Ectodermal cell (in vitro differentiated cells): ENCODE measurements around the gene PRUNE1.

ENCODE experiments used
- H3K27ac ChIP-seq: 2 replicates; pipeline ENCODE4 v1.7.0; 2013; ENCODE audit warnings: mild to moderate bottlenecking, low read depth, low read length; ENCODE audit not compliant: insufficient read depth, poor library complexity, severe bottlenecking
- H3K27me3 ChIP-seq: 2 replicates; pipeline ENCODE4 v1.7.0; 2013; ENCODE audit warnings: mild to moderate bottlenecking, low read length; ENCODE audit not compliant: insufficient read depth, control insufficient read depth, poor library complexity, severe bottlenecking
- H3K36me3 ChIP-seq: one replicate; pipeline ENCODE4 v1.7.0; 2013; ENCODE audit warnings: low read length; ENCODE audit not compliant: control insufficient read depth, insufficient read depth
- H3K4me1 ChIP-seq: one replicate; pipeline ENCODE4 v1.7.0; 2013; ENCODE audit warnings: low read length; ENCODE audit not compliant: control insufficient read depth, insufficient read depth
- H3K4me3 ChIP-seq: 2 replicates; pipeline ENCODE4 v1.7.0; 2013; ENCODE audit warnings: low read depth, low read length, control low read depth; ENCODE audit not compliant: insufficient read depth
- H3K9me3 ChIP-seq: 2 replicates; pipeline ENCODE4 v1.7.0; 2013; ENCODE audit warnings: mild to moderate bottlenecking, low read length, moderate library complexity; ENCODE audit not compliant: control insufficient read depth
- WGBS, 2 experiments: methylation state at CpG; one replicate each; pipeline ENCODE4 v1.1.7; 2013; ENCODE audit warnings: missing lambda C conversion rate in 2 of 2; 5-methylcytosine and 5-hydroxymethylcytosine counted together

The PRUNE1 gene

GRCh38 chr1:150979092-150980056 is 28.9 kb upstream of the PRUNE1 start:
- H3K36me3 ChIP-seq: no peaks in the 10 kb centered on the region
- no peaks in the 10 kb centered on the region for H3K9me3 ChIP-seq
- H3K27me3 ChIP-seq: peaks cover 4% of the 10 kb centered on the region
- no peak overlapping the region for H3K4me3 ChIP-seq
- H3K27ac ChIP-seq: no peak overlapping the region
- peaks cover 19% of the 10 kb centered on the region for H3K4me1 ChIP-seq
- WGBS, 2 experiments: 46 to 52% methylated on average over 19 to 23 of the region's 23 CpGs

- Histone ChIP-seq H3K27me3 (no peaks in the 10 kb centered on the region), H3K4me3 (no peak overlapping the region), H3K9me3 (no peaks in the 10 kb centered on the region), H3K36me3 (no peaks in the 10 kb centered on the region), H3K4me1 (peaks cover 19% of the 10 kb centered on the region), H3K27ac (no peak overlapping the region)
- WGBS, 2 experiments: 33% methylated on average over 6 of the region's 6 CpGs
Measured at GRCh38 chr1:150981177-150981804, 27.0 kb upstream of the PRUNE1 start.

- H3K27me3 ChIP-seq: no peaks in the 10 kb centered on the region
- H3K9me3 ChIP-seq: no peaks in the 10 kb centered on the region
- no peaks in the 10 kb centered on the region for H3K36me3 ChIP-seq
- no peak within 1 kb of the TSS for H3K4me3 ChIP-seq
- 77 to 80% methylated on average over 11 to 12 of the region's 12 CpGs for WGBS, 2 experiments
- H3K27ac ChIP-seq: no peak within 1 kb of the TSS
- peaks cover 19% of the 10 kb centered on the region for H3K4me1 ChIP-seq
Measured at GRCh38 chr1:150981805-150982712, 26.2 kb upstream of the PRUNE1 start, which contains the start of gene ANXA9. Gene ANXA9 (plus strand): TSS chr1:150982292. CDS start chr1:150983106, 814 bp downstream.

- no peaks in the 10 kb centered on the region for H3K27me3 ChIP-seq
- no peak overlapping the region for H3K4me3 ChIP-seq
- WGBS, 2 experiments: 95 to 100% methylated on average over 2 of the region's 2 CpGs
- peaks cover 11% of the 10 kb centered on the region for H3K4me1 ChIP-seq
- H3K9me3 ChIP-seq: no peaks in the 10 kb centered on the region
- H3K27ac ChIP-seq: no peak overlapping the region
- H3K36me3 ChIP-seq: no peaks in the 10 kb centered on the region
Measured at GRCh38 chr1:150985179-150985825, 22.9 kb upstream of the PRUNE1 start.

GRCh38 chr1:150987924-150988323 is 20.3 kb upstream of the PRUNE1 start:
- Histone ChIP-seq H3K4me1 (no peaks in the 10 kb centered on the region), H3K4me3 (no peak overlapping the region), H3K27ac (no peak overlapping the region), H3K27me3 (no peaks in the 10 kb centered on the region), H3K9me3 (no peaks in the 10 kb centered on the region), H3K36me3 (no peaks in the 10 kb centered on the region)
- 92 to 93% methylated on average over 7 of the region's 7 CpGs for WGBS, 2 experiments

GRCh38 chr1:150992626-150993025 is 15.6 kb upstream of the PRUNE1 start:
- Histone ChIP-seq H3K27ac (no peak overlapping the region), H3K27me3 (no peaks in the 10 kb centered on the region), H3K36me3 (no peaks in the 10 kb centered on the region), H3K4me1 (peaks cover 4% of the 10 kb centered on the region), H3K4me3 (no peak overlapping the region), H3K9me3 (no peaks in the 10 kb centered on the region)
- 90 to 96% methylated on average over 4 of the region's 4 CpGs for WGBS, 2 experiments

GRCh38 chr1:150994248-150994647 is 14.0 kb upstream of the PRUNE1 start:
- WGBS, 2 experiments: 98 to 99% methylated on average over 3 of the region's 3 CpGs
- H3K36me3 ChIP-seq: no peaks in the 10 kb centered on the region
- no peaks in the 10 kb centered on the region for H3K9me3 ChIP-seq
- no peak overlapping the region for H3K27ac ChIP-seq
- no peaks in the 10 kb centered on the region for H3K27me3 ChIP-seq
- H3K4me3 ChIP-seq: no peak overlapping the region
- peaks cover 4% of the 10 kb centered on the region for H3K4me1 ChIP-seq

- H3K4me1 ChIP-seq: peaks cover 4% of the 10 kb centered on the region
- H3K36me3 ChIP-seq: no peaks in the 10 kb centered on the region
- no peak overlapping the region for H3K27ac ChIP-seq
- no peaks in the 10 kb centered on the region for H3K27me3 ChIP-seq
- no peak overlapping the region for H3K4me3 ChIP-seq
- 85 to 87% methylated on average over 4 of the region's 4 CpGs for WGBS, 2 experiments
- no peaks in the 10 kb centered on the region for H3K9me3 ChIP-seq
Measured at GRCh38 chr1:150995460-150995859, 12.8 kb upstream of the PRUNE1 start.

- no peak overlapping the region for H3K27ac ChIP-seq
- WGBS, 2 experiments: 34 to 39% methylated on average over 9 of the region's 9 CpGs
- no peaks in the 10 kb centered on the region for H3K27me3 ChIP-seq
- H3K4me1 ChIP-seq: peaks cover 4% of the 10 kb centered on the region
- no peaks in the 10 kb centered on the region for H3K9me3 ChIP-seq
- no peak overlapping the region for H3K4me3 ChIP-seq
- H3K36me3 ChIP-seq: no peaks in the 10 kb centered on the region
Measured at GRCh38 chr1:150995896-150996295, 12.4 kb upstream of the PRUNE1 start.
